ENCODE measurements around the gene TENM4. TPM values are rescaled to one million over a fixed set of nuclear protein-coding genes. Genes with fewer than 3 reads are reported as not detected.

The TENM4 gene
- total RNA-seq, 2 experiments from 2014 or later = not detected

GRCh38 chr11:79117488-79117887 lies 323.3 kb downstream of the TENM4 start:
- Mint-ChIP-seq H3K4me3 (no peak overlapping the region), H3K4me1 (ENCODE audit: low read depth) (no peaks in the 10 kb centered on the region), H3K27ac (no peak overlapping the region), H3K9me3 (ENCODE audit: insufficient read depth) (no peaks in the 10 kb centered on the region), H3K36me3 (ENCODE audit: low read depth) (no peaks in the 10 kb centered on the region), H3K27me3 (ENCODE audit: low read depth) (no peaks in the 10 kb centered on the region)
- no peak for DNase-seq
- no peak for ATAC-seq
- POLR2A ChIA-PET = no interaction called here
- CTCF ChIA-PET = no interaction called here

- ATAC-seq = no peak
- Mint-ChIP-seq H3K4me3 (no peak overlapping the region), H3K4me1 (ENCODE audit: low read depth) (no peaks in the 10 kb centered on the region), H3K27ac (no peak overlapping the region), H3K9me3 (ENCODE audit: insufficient read depth) (peaks cover 4% of the 10 kb centered on the region), H3K27me3 (ENCODE audit: low read depth) (no peaks in the 10 kb centered on the region), H3K36me3 (ENCODE audit: low read depth) (no peaks in the 10 kb centered on the region)
- CTCF ChIA-PET = no interaction called here
- POLR2A ChIA-PET = no interaction called here
- no peak for DNase-seq
These were observed 324.2 kb downstream of the TENM4 start for GRCh38 chr11:79116600-79116999.

- H3K36me3 Mint-ChIP-seq (ENCODE audit: low read depth) = no peaks in the 10 kb centered on the region
- H3K27me3 Mint-ChIP-seq (ENCODE audit: low read depth) = no peaks in the 10 kb centered on the region
- ChIA-PET POLR2A (no interaction called here), CTCF (no interaction called here)
- DNase-seq = no peak
- no peaks in the 10 kb centered on the region for H3K4me1 Mint-ChIP-seq (ENCODE audit: low read depth)
- no peak overlapping the region for H3K27ac Mint-ChIP-seq
- no peak overlapping the region for H3K4me3 Mint-ChIP-seq
- peaks cover 6% of the 10 kb centered on the region for H3K9me3 Mint-ChIP-seq (ENCODE audit: insufficient read depth)
- no peak for ATAC-seq
These were observed 327.7 kb downstream of the TENM4 start for GRCh38 chr11:79113054-79113690.

GRCh38 chr11:79110796-79111195 lies 330.0 kb downstream of the TENM4 start:
- CTCF ChIA-PET = no interaction called here
- Mint-ChIP-seq H3K27ac (no peak overlapping the region), H3K4me1 (ENCODE audit: low read depth) (no peaks in the 10 kb centered on the region), H3K27me3 (ENCODE audit: low read depth) (no peaks in the 10 kb centered on the region), H3K9me3 (ENCODE audit: insufficient read depth) (peaks cover 6% of the 10 kb centered on the region), H3K4me3 (no peak overlapping the region), H3K36me3 (ENCODE audit: low read depth) (no peaks in the 10 kb centered on the region)
- no peak for DNase-seq
- POLR2A ChIA-PET = no interaction called here
- no peak for ATAC-seq

- Mint-ChIP-seq H3K4me3 (no peak overlapping the region), H3K36me3 (ENCODE audit: low read depth) (no peaks in the 10 kb centered on the region), H3K27me3 (ENCODE audit: low read depth) (no peaks in the 10 kb centered on the region), H3K4me1 (ENCODE audit: low read depth) (no peaks in the 10 kb centered on the region), H3K27ac (no peak overlapping the region), H3K9me3 (ENCODE audit: insufficient read depth) (peaks cover 6% of the 10 kb centered on the region)
- DNase-seq = no peak
- no peak for ATAC-seq
- POLR2A ChIA-PET = no interaction called here
- CTCF ChIA-PET = no interaction called here
These were observed 330.5 kb downstream of the TENM4 start for GRCh38 chr11:79110321-79110720.

- H3K36me3 Mint-ChIP-seq (ENCODE audit: low read depth) = no peaks in the 10 kb centered on the region
- ChIA-PET CTCF (no interaction called here), POLR2A (no interaction called here)
- H3K27me3 Mint-ChIP-seq (ENCODE audit: low read depth) = no peaks in the 10 kb centered on the region
- no peak overlapping the region for H3K4me3 Mint-ChIP-seq
- DNase-seq (no peak), ATAC-seq (no peak)
- H3K27ac Mint-ChIP-seq = no peak overlapping the region
- H3K9me3 Mint-ChIP-seq (ENCODE audit: insufficient read depth) = peaks cover 6% of the 10 kb centered on the region
- no peaks in the 10 kb centered on the region for H3K4me1 Mint-ChIP-seq (ENCODE audit: low read depth)
These were observed 332.0 kb downstream of the TENM4 start for GRCh38 chr11:79108851-79109250.

- ATAC-seq (no peak), DNase-seq (no peak)
- H3K9me3 Mint-ChIP-seq (ENCODE audit: insufficient read depth) = no peaks in the 10 kb centered on the region
- H3K4me3 Mint-ChIP-seq = no peak overlapping the region
- no peak overlapping the region for H3K27ac Mint-ChIP-seq
- CTCF ChIA-PET = no interaction called here
- H3K36me3 Mint-ChIP-seq (ENCODE audit: low read depth) = no peaks in the 10 kb centered on the region
- H3K4me1 Mint-ChIP-seq (ENCODE audit: low read depth) = no peaks in the 10 kb centered on the region
- H3K27me3 Mint-ChIP-seq (ENCODE audit: low read depth) = no peaks in the 10 kb centered on the region
- POLR2A ChIA-PET = no interaction called here
These were observed 338.0 kb downstream of the TENM4 start for GRCh38 chr11:79102840-79103239.

GRCh38 chr11:79101656-79102055 lies 339.2 kb downstream of the TENM4 start:
- ATAC-seq (no peak), DNase-seq (no peak)
- H3K4me3 Mint-ChIP-seq = no peak overlapping the region
- no peak overlapping the region for H3K27ac Mint-ChIP-seq
- no peaks in the 10 kb centered on the region for H3K36me3 Mint-ChIP-seq (ENCODE audit: low read depth)
- H3K27me3 Mint-ChIP-seq (ENCODE audit: low read depth) = no peaks in the 10 kb centered on the region
- no peaks in the 10 kb centered on the region for H3K4me1 Mint-ChIP-seq (ENCODE audit: low read depth)
- POLR2A ChIA-PET = interaction anchor here (0.5 kb wide), 1 partner anchor 89 kb away, joined by 3 read pairs; no protein-coding TSS in a partner anchor
- CTCF ChIA-PET = no interaction called here
- H3K9me3 Mint-ChIP-seq (ENCODE audit: insufficient read depth) = no peaks in the 10 kb centered on the region

- CTCF ChIA-PET = interaction anchor here (0.8 to 3.6 kb wide), 10 partner anchors 13 to 458 kb away, joined by 3 to 48 read pairs (median 3); no protein-coding TSS in a partner anchor
- Mint-ChIP-seq H3K4me3 (no peak overlapping the region), H3K27ac (no peak overlapping the region), H3K4me1 (ENCODE audit: low read depth) (no peaks in the 10 kb centered on the region), H3K36me3 (ENCODE audit: low read depth) (no peaks in the 10 kb centered on the region), H3K27me3 (ENCODE audit: low read depth) (no peaks in the 10 kb centered on the region), H3K9me3 (ENCODE audit: insufficient read depth) (no peaks in the 10 kb centered on the region)
- DNase-seq (peak; percentile 53), ATAC-seq (peak; percentile 57)
- POLR2A ChIA-PET = no interaction called here
These were observed 340.5 kb downstream of the TENM4 start for GRCh38 chr11:79100093-79100910.

- ATAC-seq (no peak), DNase-seq (no peak)
- ChIA-PET POLR2A (no interaction called here), CTCF (interaction anchor here (3.6 kb wide), 1 partner anchor 452 kb away, joined by 48 read pairs; no protein-coding TSS in a partner anchor)
- H3K27me3 Mint-ChIP-seq (ENCODE audit: low read depth) = no peaks in the 10 kb centered on the region
- H3K27ac Mint-ChIP-seq = no peak overlapping the region
- no peaks in the 10 kb centered on the region for H3K9me3 Mint-ChIP-seq (ENCODE audit: insufficient read depth)
- no peaks in the 10 kb centered on the region for H3K4me1 Mint-ChIP-seq (ENCODE audit: low read depth)
- H3K36me3 Mint-ChIP-seq (ENCODE audit: low read depth) = no peaks in the 10 kb centered on the region
- no peak overlapping the region for H3K4me3 Mint-ChIP-seq
These were observed 342.7 kb downstream of the TENM4 start for GRCh38 chr11:79098146-79098545.

GRCh38 chr11:79097246-79097875 lies 343.5 kb downstream of the TENM4 start:
- H3K27me3 Mint-ChIP-seq (ENCODE audit: low read depth) = no peaks in the 10 kb centered on the region
- no peaks in the 10 kb centered on the region for H3K9me3 Mint-ChIP-seq (ENCODE audit: insufficient read depth)
- POLR2A ChIA-PET = no interaction called here
- no peak overlapping the region for H3K4me3 Mint-ChIP-seq
- CTCF ChIA-PET = interaction anchor here (1.3 to 3.6 kb wide), 2 partner anchors 451 to 452 kb away, joined by 5 to 48 read pairs; no protein-coding TSS in a partner anchor
- ATAC-seq (no peak), DNase-seq (no peak)
- H3K27ac Mint-ChIP-seq = no peak overlapping the region
- no peaks in the 10 kb centered on the region for H3K4me1 Mint-ChIP-seq (ENCODE audit: low read depth)
- no peaks in the 10 kb centered on the region for H3K36me3 Mint-ChIP-seq (ENCODE audit: low read depth)

GRCh38 chr11:79095424-79095823 lies 345.4 kb downstream of the TENM4 start:
- Mint-ChIP-seq H3K4me1 (ENCODE audit: low read depth) (no peaks in the 10 kb centered on the region), H3K9me3 (ENCODE audit: insufficient read depth) (no peaks in the 10 kb centered on the region), H3K36me3 (ENCODE audit: low read depth) (no peaks in the 10 kb centered on the region), H3K4me3 (no peak overlapping the region), H3K27ac (no peak overlapping the region), H3K27me3 (ENCODE audit: low read depth) (no peaks in the 10 kb centered on the region)
- POLR2A ChIA-PET = no interaction called here
- DNase-seq (no peak), ATAC-seq (no peak)
- CTCF ChIA-PET = no interaction called here

Measured in activated CD8-positive, alpha-beta T cell treated with anti-CD3 and anti-CD28 coated beads, Interleukin-2, amount 10 ng/mL, durations not matched to agents 7 days and 5 days (primary cell).